HG03095 (cell line): ENCODE measurements around the gene THSD4.

Experiments used
- ATAC-seq: cut with Tn5 transposase; IDR thresholded peaks from one replicate; pipeline ENCODE4 v1.9.1; 2021; ENCODE audit warnings: moderate library complexity; ENCODE audit not compliant: unreplicated experiment

The THSD4 gene

DNA sequence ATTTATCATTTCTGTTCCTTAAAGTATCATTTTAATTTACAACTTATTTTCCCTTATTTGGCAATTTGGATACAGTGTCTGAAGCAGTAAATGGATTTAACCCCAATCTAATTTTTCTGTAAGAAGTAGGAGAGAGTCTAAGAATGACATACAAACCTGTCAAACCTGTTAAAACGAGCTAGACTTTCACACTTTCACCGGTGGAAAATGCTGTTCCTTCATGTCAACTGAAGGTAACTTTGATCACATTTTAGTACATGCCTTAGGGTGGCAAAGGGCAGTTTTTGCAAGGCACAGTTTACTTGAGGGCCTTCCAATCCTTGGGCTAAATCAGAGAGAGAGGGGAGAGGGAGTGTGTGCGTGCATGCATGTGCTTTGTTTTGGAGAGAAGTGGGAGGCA is 221.4 kb downstream of the THSD4 start:
- ATAC-seq = no peak

DNA sequence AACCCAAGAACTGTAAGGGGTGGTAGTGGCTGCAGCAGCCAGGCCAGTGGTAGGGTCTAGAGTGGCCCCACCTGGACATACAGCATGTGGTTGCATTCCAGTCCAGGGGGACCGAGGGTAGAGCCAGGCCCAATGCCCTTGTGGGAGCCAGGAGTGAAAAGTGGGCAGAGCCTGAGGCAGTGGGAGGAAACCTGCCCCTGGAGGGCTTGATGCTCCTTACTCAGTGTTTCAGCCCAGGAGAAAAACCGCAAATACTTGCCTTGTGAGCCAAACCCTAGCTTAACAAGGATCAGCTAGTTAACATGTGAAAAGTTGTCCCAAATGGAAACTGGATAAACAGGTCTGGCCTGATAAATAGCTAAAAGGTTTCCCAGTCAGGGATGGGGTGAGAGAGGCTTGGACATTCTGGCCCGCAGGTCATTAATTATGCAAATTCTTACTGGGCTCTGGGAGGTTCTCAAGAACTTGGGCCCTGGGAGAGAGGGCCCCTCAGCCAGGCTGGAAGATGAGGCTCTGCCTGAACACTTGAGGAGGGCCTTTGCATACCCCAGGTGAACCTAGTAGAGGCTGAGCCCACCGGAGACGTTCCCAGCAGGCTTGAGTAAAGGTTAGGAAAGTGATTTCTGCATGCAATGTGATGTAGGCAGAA is 222.1 kb downstream of the THSD4 start:
- ATAC-seq = no peak

DNA sequence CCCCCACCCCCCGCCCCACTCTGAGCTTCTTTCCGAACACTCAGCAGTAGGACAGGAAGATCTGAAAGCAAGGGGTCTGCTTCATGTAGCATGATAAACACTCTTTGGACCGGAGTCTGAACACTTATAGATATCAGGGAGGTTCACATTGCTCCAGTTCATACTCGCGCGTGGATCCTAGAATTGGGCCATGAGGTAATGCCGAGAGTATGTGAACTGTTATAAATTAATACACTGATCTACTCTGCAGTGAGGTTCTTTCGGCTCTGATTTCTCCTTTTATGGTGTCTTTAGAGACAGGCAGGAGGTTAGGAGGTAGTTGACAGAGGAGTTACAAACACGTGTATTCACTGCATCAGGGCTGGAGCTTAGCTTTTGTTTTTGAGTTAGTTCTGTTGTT is 223.0 kb downstream of the THSD4 start:
- ATAC-seq = no peak

DNA sequence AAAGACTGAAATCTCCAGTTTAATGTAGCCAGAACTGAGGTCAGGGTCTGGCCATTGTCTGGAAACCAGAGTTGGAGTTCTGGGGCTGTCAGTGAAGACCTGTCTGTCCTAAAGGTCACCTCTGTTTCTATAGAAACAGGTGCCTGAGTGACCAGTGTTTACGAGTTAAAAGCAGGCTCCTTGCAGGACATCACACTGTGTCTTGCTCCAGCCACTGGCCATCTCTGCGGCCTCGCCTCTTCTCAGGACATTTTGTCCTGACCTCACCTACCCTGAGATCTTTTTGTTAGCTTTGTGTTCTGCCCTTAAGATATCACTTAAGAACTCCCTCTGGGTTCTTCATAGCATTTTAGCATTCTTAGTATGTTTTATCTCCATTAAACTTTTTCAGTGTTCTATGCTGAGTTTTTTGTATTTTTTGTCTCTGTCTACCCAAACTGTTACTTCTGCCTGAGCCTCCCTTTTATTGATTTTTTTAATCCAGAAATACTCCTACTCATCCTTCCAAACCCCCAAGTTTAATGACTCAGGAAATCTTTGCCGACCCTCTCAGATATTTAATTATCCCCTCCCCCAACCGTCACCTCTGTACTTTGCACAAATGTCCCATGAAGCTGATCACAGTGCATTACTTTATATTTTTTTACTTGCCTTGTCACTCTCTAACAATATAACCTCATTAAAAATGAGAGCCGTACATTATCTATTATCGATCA is 223.7 kb downstream of the THSD4 start:
- no peak for ATAC-seq

DNA sequence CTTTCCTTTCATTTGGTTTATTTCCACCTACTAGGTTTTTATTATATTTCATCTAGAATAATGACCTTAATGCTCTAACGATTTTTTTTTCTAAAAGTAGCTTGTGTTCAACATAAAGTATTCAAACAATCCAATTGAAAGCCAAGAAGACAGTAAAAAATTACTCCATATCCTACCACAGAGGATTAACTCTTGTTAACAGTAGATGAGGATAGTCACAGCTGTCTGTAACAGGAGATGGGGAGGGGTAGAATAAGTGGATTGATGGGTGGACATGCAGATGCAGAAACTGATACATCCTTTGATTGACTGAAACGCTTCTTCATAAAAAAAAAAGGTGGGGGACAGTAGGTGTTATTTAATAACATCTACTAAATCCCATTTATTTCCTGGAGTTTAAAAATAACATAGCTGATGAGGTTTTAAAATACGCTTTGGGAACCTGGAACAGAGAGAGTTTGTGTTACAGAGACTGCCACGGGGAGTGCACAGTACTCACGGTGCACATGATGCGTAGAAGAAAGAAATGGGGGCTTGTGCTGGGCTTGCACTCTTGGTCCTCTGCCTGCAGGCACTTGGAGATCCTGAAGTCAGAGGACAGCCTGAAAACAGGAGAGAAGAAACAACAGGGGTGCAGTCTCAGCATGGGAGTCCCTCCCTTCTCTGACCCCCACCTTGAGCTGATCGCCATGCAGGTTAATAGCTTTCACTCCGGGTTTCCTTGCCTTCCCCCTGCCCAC is 226.7 kb downstream of the THSD4 start:
- no peak for ATAC-seq

DNA sequence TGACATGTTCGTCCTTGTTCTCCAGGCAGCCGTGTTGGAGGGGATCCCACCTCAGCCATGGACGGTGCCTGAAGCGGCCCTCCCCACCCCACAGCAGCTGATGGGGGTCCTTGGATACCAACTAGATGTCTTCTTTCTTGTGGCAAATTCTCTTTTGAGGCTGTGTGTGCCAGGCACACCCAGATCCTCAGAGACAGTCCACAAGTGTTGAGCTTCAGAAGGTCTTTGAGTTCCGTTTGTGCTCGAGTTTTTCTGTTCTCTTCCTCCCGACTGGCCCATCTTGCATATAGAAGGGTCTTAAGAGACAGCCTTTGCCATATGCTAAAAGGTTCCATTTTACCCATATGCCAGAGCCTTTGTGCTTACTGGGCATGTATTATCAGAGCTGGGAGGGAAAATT is 227.4 kb downstream of the THSD4 start:
- no peak for ATAC-seq

DNA sequence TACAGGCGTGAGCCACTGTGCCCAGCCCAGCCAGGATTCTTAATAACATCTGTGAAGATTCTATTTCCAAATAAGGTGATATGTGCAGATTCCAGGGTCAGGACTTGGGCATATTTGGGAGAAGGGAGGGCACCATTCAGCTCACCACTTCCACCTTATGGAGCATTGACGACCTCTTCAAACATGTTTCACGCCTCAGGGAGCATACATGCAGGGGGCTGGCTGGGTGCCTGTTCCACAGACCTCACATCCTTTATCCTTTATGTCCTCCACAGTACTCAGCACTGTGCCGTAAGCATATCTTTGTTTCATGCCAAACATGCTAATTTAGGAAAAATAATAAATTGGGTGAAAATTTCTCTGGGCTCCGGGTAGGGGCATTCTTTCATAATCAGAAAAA is 229.0 kb downstream of the THSD4 start:
- no peak for ATAC-seq

DNA sequence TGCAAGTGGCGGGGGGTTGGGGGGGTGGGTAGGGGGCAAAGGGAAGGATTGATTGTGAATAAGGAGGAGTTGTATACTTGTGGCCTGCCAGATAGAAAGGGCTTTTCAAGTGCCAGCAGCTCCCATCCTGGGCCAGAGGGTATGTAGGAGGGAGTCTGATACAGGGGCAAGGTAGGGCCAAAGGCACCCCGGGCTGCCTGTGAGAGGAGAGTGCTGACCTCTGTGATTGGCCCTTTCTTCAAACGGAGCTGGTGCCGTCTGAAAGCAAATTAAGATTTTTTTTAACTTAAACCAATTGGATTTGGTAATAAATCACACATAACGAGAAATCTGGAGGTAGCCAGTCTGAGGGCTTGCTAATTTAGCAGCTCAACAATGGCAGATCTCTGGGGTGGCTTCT is 229.9 kb downstream of the THSD4 start:
- ATAC-seq = no peak

DNA sequence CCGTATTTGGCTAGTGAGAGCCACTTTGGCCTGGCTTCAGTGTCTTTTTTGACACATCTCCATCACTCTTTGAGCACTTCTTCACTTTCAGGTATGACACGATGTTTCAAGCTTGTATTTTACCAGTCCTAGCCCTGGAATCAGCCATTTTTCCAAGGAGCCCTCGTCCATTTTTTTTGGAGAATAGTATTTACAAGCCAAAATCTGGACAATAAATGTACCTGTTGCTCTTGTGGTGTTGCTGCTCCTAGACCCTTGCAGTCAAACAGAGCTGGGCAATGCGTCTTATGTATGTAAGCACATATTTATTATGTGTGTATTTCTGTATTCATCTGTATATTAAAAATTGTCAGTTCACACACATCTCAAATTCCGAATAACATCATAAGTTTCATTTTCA is 231.2 kb downstream of the THSD4 start:
- ATAC-seq = no peak

DNA sequence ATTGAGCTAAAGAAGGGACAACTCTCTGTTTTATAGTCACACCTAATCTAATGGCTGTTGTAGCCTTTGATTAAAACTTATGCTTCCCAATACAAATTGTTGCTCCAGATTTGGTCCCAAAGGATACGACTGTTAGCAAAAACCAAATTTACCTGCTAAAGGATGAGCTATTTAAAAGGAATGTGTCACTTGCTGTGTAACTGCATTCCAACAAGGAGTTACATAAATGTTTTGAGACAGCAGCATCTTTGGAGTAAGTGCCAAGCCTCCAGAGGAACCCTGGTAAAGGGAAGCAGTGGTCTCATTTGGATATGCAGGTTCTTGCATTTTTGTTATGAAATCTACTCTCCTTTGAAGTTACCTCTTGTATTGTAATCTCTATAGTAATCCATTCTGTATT is 233.3 kb downstream of the THSD4 start:
- ATAC-seq = no peak

DNA sequence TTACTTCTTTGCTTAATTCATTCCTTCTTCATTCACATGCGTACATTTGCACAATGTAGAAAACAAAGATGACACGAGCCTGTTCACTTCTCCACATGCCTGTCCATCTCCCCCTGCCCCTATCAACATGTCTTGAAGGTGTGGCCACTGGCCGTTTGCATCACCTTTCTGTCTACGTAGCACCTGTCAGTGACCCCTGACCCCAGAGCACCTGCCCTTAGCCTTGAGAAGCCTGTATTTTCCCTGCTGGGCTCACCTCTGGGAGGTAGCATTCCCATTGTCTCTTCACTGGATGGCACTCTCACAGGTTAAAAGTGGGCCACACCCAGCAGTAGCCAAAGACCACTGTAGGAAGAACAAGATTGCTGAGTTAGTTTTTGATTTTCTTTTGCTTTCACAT is 234.1 kb downstream of the THSD4 start:
- no peak for ATAC-seq

DNA sequence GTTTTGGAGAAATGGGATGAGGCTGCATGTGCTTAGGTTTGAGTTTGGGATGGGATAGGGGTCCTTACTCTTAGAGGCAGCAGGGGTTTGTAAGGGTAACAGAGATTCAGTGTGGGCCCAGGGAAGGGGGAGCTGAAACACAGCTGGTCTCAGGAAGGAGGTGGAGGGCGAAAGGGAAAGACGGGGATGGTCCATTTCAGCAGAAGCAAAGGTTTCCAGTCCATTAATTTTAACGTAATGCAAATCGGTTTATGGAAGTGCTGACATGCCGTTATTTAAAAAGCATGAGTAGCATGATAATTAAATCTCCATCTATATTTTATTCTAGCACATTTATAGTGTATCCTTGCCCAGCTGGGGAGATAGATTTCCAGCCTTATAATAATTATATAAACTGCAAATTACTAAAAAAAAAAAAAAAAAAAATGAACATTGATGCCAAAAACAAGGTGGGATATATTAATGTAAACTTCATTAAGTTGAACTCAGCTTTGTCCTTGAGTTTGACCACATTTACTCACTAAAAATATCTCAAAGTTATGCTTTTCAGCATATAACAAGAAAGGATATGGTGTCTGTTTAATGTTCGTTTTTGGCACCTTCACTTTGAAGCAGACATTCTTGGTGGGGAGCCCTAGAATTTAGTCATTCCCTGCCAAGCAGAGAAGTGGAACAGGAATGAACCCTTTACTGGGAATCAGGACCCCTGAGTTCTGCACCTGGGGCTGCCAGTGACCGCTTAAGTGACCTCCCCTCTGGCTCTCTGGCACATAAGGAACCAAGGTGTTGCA is 234.7 kb downstream of the THSD4 start:
- ATAC-seq = no peak

DNA sequence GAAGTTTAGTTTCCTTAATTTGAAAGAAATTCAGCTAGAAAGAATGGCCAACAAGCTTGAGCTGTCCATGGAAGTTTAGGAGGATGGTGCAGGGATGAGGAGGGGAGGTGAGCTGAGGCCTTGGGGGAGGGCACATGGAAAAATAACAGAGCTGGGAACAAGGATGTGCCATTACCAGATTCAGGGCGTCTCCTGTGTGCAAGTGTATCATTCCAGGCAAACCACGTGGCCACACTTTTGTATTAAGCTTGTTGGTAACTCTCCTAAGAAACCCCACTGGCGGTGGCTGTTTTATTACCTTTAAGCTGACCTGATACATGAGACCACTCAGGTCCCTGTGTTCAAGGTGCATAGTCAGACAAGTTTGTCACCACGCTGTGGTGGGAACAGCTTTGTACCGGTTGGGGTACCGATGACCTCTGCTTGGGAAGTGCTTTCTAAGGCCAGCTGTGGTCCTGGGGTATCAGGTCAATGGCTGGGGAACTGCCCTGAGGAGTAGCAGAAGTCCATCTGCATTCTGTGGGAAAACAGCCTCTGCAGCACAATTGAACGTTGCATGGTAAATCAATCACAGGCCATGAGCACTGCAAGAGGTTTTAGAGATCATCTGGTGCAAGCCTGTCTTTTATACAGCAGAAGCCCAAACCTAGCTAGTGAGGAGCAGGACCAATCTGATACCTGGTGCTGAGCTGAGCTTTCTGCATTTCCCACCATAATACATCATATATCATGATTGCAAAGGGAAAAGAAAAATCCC is 235.5 kb downstream of the THSD4 start:
- no peak for ATAC-seq

DNA sequence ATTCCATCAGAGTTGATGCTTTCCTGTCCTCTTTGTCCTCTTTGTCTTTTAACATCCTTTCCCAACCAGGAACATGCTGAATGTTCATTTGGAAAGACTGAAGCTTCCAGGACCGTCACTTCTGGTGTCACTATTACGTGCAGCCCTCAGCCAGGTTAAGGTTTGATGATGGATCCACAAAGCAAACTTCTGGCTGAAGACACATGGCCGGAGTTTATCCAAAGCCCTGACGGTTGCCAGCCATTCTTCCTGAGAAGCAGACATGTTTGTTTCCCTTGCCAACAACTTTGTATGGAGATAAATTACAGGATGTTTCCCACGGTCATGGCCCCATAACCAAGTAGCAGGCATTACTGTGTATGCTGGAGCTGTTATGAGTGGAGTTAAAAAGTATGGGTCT is 236.9 kb downstream of the THSD4 start:
- no peak for ATAC-seq

DNA sequence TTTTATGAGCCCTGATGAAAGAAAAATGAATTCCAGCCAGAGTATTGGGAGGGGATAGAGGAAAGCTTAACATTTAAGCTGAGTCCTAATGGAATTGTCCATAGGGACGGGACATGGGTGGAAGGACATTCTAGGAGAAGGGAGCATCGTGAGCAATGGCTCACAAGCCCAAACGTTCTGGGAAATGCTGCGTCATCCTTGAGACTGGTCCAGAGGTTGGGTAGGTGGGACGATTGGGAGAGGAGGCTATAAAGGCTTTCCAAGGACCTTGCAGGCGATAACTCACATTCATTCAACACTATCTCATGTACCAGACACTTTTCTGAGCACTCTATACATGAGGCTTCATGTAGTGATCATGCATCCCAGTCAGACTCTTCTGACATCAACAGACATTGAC is 237.5 kb downstream of the THSD4 start:
- ATAC-seq = no peak

DNA sequence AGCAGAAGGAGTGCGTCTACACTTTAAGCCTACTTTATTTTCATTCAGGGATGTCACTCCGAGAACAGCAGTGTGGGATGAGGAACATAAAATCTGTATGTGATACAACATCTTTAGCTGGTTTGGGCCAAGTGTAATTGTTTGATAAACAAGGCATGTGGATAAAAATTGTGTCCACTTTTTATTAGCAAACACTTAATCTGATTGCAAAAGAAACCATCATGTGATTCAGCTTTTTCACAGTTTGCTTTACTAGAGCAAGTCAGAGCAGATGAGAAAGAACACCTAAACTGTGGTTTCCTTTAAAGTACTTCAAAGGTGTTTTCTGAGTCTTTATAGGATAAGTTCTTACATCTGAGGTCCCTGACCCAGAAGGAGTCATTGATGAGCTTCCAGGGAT is 237.9 kb downstream of the THSD4 start:
- ATAC-seq = no peak

DNA sequence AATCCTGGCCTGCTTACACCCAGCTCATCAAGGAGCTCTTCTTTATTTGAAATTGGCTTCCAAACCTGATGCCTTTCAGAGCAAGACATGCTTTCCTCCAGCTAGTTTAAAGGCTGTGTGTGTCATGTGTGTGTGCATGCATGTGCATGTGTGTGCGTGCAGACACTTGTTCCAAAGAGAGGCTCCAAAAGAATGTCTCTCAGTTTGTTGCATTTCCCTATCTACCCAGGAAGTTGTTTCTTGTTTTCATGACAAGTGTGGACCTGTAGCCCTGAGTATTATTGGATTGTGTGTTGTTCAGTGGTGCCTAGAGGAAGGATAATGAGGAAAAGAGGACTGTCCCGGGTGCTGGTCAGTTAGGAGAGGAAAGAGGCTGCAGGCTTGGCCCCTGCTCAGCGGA is 240.0 kb downstream of the THSD4 start:
- no peak for ATAC-seq

DNA sequence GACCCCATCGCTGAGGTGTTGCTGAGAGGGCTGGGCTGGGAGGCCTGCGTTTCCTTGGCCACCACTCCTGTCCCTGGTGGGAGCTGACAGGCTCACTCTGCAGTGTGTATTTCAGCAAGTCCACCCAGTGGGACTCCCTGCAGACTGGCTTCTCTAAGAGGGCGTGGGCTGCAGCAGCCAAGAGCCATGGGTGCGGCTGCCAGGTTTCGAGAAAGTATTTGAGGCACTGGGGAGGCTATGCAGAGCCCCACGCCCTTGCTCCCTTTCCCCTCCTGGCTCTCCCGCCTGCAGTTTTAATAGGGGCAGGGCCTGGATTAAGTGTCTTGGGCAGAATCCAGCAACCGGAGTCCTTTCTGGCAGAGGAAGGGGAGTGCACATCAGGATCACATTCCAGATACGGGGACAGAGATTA is 242.1 kb downstream of the THSD4 start:
- ATAC-seq = no peak

DNA sequence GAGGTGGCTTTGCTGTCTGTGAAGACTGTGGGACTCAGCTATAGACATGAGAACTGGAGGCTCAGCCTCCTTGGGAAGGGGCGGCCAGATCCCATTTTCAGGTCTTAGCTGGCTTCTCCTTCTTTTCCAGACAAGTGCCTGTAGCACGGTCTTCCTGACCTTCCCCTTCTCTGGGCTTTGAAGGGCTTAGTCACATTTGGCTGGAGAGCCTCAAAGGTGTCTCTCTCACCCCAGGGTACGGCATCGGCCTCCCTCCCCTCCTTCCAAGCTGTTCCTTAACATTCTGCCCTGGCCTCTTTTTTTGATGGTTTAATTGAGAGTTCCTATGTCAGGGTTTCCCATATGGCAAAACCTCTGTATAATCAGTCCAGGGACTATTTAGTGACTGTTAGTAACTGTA is 242.7 kb downstream of the THSD4 start:
- no peak for ATAC-seq

DNA sequence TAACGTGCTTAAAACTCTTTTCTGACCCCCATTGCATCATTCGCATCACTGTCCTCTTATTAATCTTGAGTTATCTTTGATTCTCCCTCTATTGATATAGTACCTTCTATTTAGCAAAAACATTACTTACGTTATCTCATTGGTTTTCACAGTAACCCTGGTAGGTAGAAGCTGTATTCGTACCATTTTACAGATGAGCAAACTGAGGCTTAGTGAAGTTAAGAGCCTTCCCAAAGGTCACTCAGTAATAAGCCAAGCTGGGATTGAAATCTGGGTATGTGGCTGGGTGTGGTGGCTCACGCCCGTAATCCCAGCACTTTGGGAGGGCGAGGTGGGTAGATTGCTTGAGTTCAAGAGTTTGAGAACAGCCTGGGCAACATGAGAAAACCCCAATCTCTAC is 244.0 kb downstream of the THSD4 start:
- no peak for ATAC-seq

DNA sequence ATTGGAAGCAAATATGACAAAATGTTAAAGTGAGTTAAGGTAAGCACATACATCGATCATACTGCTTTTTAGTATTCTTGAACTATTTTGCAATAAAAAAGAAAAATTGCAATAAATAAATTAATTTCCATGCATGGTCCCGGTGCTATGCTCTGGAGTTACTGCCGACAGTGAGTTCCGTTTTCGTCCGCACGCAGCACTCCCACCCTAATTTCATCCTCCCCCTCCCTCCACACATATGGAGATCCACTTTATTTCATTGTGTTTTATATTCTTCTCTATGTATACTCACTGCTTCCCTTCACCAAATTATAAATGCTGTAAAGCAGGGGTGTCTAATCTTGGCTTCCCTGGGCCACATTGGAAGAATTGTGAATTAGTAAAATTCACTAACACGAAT is 247.3 kb downstream of the THSD4 start:
- ATAC-seq = no peak
